ENCODE data around the gene LRP1-AS.

LRP1-AS gene

DNA sequence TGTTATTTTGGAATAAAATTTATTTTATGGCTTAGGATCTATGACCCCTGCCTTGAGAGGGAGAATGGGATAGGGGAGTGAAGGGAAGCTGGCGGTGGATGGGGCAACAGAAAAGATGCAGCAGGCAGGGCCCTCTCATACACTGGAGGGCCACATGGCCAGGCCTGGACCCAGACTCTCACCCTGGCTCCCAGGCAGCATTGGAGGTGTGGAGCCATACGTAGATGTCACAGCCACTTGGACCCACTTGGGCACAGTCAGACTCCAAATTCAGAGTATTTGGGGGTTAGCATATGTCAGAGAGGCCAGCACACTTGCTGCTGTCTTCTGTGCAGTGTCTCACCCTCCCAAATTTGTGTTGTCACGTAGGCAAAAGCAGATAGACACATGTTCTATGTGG lies 52.0 kb downstream of the LRP1-AS start:
- no peak for DNase-seq
